Lung microvascular endothelial cell (primary cell): ENCODE measurements around the gene PDK1. TPM values are rescaled to one million over a fixed set of nuclear protein-coding genes. Genes with fewer than 3 reads are reported as not detected.

Source experiments
- DNase-seq, 2 donors: peaks; one replicate each; pipeline versions ENCODE4 v3.0.0 to v3.0.0-alpha.2; 2010; ENCODE audit warnings: low read depth in 2 of 2
- total RNA-seq: library from RNA; depleted of rRNA; stranded (reverse); fragments of >200 nt; gene quantifications from 2 replicates; pipeline ENCODE4 v1.2.1, GENCODE V29; 2014

Gene PDK1
- total RNA-seq, 1 donor from 2014 or later = 5.2 TPM

DNA sequence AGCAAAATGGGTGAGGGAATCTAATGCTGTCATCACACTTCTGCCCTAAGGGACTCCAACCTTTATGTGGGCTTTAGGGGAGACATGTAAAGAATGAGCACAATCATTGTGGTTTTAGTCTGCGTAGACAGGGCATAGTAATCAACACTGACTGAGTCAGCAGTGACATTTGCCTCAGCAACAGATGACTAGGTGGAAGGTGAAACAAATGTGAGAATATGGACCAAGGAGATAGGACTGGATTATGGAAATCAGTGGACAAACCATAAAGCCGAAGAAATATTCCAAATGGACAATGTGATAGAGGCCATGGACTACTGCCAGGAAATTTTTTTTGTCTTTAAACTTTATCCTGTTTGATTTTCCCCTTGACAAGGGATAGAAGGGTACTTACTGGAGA, 83.9 kb downstream of the PDK1 start:
- DNase-seq = peak; percentile 44 to 71

DNA sequence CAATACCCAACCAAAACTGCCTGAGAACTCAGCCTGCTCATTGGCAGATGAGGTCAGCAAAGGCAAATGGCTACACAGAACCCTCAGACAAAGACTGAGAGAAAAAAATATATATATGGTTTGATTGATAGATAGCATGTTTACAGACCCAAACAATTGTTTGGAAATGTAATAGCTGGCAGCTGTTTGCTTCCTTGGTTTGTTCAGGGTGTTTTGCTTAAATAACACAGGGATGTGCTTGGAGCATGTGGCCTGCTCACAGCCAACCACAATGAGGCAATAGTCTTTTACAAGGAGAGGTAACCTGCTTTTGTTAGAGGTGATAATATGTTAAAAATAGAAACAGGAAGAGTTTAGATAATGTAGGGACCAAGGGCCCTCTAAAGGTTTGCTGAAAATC, 84.5 kb downstream of the PDK1 start:
- peak in 1 of 2 donors; percentile 37 for DNase-seq

DNA sequence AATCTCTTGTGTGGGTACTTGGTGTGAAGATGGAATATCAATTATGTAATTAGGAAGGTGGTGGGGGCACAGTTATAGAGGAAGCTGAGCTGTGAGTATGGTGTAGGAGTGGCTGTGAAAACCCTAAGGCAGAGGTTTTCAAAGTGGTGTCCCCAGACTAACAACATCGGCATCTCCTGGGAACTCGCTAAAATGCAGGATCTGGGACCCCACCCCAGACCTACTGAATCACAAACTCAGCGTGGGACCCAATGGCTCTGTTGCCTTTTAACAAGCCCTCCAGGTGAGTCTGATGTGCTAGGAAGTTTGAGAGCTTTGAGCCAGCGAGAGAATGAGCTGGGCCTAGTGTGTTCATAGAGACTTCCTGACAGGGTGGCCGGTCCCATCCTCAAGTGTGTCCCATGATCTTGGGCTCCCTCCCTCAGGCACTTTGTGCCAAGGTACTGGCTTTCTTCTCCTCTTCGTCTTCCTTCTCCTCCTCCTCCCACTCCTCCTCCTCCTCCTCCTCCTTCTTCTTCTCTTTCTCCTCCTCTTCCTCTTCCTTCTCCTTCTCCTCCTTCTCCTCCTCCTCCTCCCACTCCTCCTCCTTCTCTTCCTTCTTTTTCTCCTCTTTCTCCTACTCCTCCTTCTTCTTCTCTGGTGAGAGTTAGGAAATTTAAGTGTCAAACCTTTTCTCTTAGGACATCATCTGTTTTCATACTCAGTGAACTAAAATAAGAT, 86.6 kb downstream of the PDK1 start:
- DNase-seq = no peak

DNA sequence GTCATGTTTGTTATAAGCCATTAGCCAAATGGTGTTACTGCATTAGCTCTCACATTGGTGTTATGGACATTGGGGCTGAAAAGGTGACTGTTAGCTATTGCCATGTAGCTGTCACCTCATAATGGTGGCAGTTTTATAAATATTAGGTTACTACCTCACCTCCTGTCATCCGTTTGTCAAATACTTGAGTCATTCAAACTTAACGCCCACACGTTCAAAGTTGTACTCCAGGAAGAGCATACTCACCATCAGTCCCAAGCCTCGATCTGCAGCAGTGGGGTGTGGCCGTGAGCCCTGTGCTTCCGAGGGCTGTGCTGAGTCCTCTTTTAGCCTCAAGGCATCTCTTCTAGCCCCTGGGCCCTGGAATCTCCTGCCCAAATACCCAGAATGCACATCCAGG, 87.3 kb downstream of the PDK1 start:
- peak in 1 of 2 donors; percentile 65 for DNase-seq

DNA sequence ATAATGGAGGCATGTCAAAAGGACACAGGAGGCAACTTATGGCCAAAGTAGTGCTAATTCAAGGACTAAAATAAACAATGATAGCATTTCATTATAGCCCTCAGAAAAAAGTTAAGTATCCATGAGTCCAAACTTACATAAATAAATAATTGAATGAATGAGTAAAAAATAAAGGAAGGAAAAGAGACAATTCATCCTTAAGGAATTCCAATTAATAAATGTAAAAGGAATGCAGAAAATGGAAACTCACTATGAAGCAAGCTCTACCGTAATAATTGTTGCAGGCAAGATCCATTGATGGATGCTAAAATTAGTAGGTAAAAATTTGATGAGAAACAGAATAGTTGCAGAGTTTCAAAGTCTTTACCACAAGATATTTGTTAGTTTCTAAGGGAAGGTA, 91.5 kb downstream of the PDK1 start:
- peak in 1 of 2 donors; percentile 32 for DNase-seq

DNA sequence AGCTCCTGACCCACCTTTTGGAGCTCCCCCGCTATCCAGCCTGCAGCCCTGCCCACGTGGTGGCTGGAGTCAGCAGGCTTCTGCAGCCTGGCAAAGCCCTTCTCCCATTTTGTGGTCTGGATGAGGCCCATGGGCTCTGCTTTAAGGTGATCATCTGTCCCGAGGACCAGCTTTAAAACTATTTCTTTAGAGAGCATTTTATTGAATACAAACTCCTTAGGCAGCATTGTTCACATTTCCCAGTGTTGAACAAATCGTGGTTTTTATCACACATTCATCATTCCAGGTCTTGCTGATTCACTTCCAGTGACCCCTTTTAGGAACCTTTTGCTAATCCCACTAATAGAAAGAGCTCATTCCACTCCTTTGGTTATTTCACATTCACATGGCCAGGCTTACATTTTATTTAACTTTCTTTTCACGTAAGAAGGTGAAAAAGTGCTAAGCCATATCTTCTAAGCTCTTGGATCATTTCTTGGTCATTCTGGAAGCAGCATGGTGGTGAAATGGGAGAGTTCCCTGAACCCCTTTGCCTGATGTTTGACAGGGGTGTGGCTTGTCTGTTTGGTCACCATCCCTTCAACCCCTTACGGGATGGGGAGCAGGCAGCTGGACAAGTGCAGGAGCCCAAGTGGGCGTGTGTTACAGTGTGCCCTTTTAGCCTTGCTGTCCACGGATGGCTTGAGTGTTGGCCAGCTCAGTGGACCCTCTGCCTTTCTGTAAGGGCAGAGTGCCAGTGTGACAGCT, 99.4 kb downstream of the PDK1 start:
- peak in 1 of 2 donors; percentile 47 for DNase-seq

DNA sequence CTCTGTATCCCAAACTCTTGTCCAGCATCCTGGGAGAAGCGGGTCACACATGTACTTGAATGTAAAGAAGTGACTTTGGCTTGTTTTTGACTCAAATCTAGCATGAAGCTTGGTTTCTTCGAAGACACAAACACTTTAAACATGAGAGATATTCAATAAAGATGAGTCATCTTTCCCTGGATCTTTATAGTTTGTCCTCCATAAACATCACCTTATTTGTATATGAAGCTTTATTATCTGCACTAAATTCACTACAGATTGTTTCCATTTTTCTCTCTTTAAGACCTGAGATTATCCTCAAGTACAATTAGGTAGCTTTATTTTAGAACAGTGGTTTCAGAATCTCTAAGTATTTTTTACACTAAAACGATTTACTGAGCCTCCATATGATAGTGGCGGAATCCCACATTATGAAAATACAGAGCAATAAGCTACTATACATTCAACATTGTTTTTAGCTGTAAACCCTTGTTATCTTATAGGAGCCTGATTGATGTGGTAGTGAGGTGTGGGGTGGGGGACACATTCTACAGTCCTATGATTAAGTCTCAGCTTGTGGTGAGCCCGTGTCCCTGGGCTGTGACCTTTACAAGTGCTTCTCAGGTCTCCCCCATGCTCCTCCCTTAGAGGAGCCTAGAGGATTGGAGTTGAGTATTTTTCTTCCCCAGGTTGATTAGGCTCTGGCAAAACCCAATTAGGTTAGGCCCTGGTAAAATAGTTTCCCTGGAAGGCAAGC, 100.1 kb downstream of the PDK1 start:
- no peak for DNase-seq

Other genes with a start within 250 kb of the PDK1 start
- gene ITGA6, start 128.5 kb upstream of the PDK1 start, total RNA-seq = 91.1 and 225 TPM in 2 replicates
- gene RAPGEF4, start 179.8 kb downstream of the PDK1 start, total RNA-seq = 13.9 and 17.3 TPM in 2 replicates